Umbilical cord (tissue), 2 donors: Measurements from ENCODE around the gene NDUFV2. TPM values are rescaled to one million over a fixed set of nuclear protein-coding genes. Genes with fewer than 3 reads are reported as not detected.

Experiments
- DNase-seq: peaks from one replicate; pipeline ENCODE4 v3.0.0-alpha.2; 2015; ENCODE audit warnings: low spot score
- total RNA-seq: library from RNA; depleted of rRNA; stranded (reverse); fragments of >200 nt; gene quantifications from one replicate; pipeline ENCODE4 v1.2.3, GENCODE V29; 2014; ENCODE audit warnings: low replicate concordance; ENCODE audit not compliant: insufficient read depth

The NDUFV2 gene
- total RNA-seq, 1 donor from 2014 or later, result 50.8 TPM

GRCh38 chr18:9117980-9118841, 15.7 kb downstream of the NDUFV2 start:
- DNase-seq, result no peak

- no peak for DNase-seq
These were observed 18.3 kb downstream of the NDUFV2 start for GRCh38 chr18:9120796-9121195.

GRCh38 chr18:9123520-9123919, 21.0 kb downstream of the NDUFV2 start:
- DNase-seq, result no peak

GRCh38 chr18:9124824-9125223, 22.3 kb downstream of the NDUFV2 start:
- DNase-seq, result no peak

GRCh38 chr18:9126337-9126736, 23.8 kb downstream of the NDUFV2 start:
- DNase-seq, result no peak

GRCh38 chr18:9130195-9130594, 27.7 kb downstream of the NDUFV2 start:
- no peak for DNase-seq

- no peak for DNase-seq
These were observed 28.3 kb downstream of the NDUFV2 start for GRCh38 chr18:9130806-9131205.

- no peak for DNase-seq
These were observed 30.1 kb downstream of the NDUFV2 start for GRCh38 chr18:9132628-9133027.

GRCh38 chr18:9133225-9133624, 30.7 kb downstream of the NDUFV2 start:
- DNase-seq, result no peak

GRCh38 chr18:9135081-9135911, 32.8 kb downstream of the NDUFV2 start:
- no peak for DNase-seq

GRCh38 chr18:9135912-9136314, 33.4 kb downstream of the NDUFV2 start:
- DNase-seq, result no peak

GRCh38 chr18:9136315-9137155, 34.0 kb downstream of the NDUFV2 start, which contains the start of gene ANKRD12:
Gene ANKRD12, plus strand, starts transcription at chr18:9136781. Its CDS starts 45,652 bp downstream, at chr18:9182433.
- DNase-seq, result peak; percentile 98

GRCh38 chr18:9137168-9138066, 34.9 kb downstream of the NDUFV2 start:
- DNase-seq, result peak; percentile 70

- no peak for DNase-seq
These were observed 37.0 kb downstream of the NDUFV2 start for GRCh38 chr18:9139400-9140039.

- DNase-seq, result no peak
These were observed 37.9 kb downstream of the NDUFV2 start for GRCh38 chr18:9140381-9140780.

- peak; percentile 14 for DNase-seq
These were observed 38.5 kb downstream of the NDUFV2 start for GRCh38 chr18:9140984-9141383.

GRCh38 chr18:9146224-9146623, 43.7 kb downstream of the NDUFV2 start:
- no peak for DNase-seq

GRCh38 chr18:9147440-9148202, 45.1 kb downstream of the NDUFV2 start:
- peak; percentile 81 for DNase-seq

GRCh38 chr18:9148203-9148552, 45.7 kb downstream of the NDUFV2 start:
- DNase-seq, result no peak
